A673 (cell line): ENCODE results near the gene MAGI1. TPM values are rescaled to one million over a fixed set of nuclear protein-coding genes. Genes with fewer than 3 reads are reported as not detected.

Experiments used
- BruUV-seq: library from RNA; stranded (reverse); fragments of 400-500 nt; replicated peaks from 2 replicates; lab custom pipeline; 2021; lab: Mats Ljungman, UMichigan
- CTCF ChIA-PET: fragments of 300-600 bp; sonication (Branson Sonifier 250); formaldehyde crosslinking; loops from one replicate; lab custom pipeline; 2022; ENCODE audit warnings: antibody characterized with exemption; lab: Charles Lee
- POLR2A ChIA-PET: fragments of 300-600 bp; sonication (Branson Sonifier 250); formaldehyde crosslinking; loops from one replicate; lab custom pipeline; 2022; ENCODE audit warnings: antibody characterized with exemption; ENCODE audit not compliant: low non-redundant PET; lab: Charles Lee
- DNase-seq: peaks from one replicate; pipeline ENCODE4 v3.0.0-alpha.2; 2015; ENCODE audit warnings: low spot score
- H3K27ac ChIP-seq: fragments of 200-600 bp; sonication (generic); 2 replicates; pipeline ENCODE4 v1.5.1; 2016; ENCODE audit warnings: mixed run types, low read depth, mild to moderate bottlenecking, mixed read lengths, antibody characterized with exemption, low read length; ENCODE audit not compliant: poor library complexity, severe bottlenecking
- H3K27me3 ChIP-seq: fragments of 200-600 bp; sonication (generic); replicated peaks from 2 replicates; pipeline ENCODE4 v1.6.1; 2017; ENCODE audit warnings: mixed run types, low read depth, mild to moderate bottlenecking, mixed read lengths, antibody characterized with exemption, low read length; ENCODE audit not compliant: insufficient read depth, poor library complexity
- H3K36me3 ChIP-seq: fragments of 200-600 bp; sonication (generic); 2 replicates; pipeline ENCODE4 v1.6.1; 2016; ENCODE audit warnings: mixed run types, mild to moderate bottlenecking, mixed read lengths, antibody characterized with exemption, low read length; ENCODE audit not compliant: insufficient read depth, poor library complexity, severe bottlenecking
- H3K4me1 ChIP-seq: fragments of 200-600 bp; sonication (generic); 2 replicates; pipeline ENCODE4 v1.6.1; 2017; ENCODE audit warnings: mixed run types, mild to moderate bottlenecking, mixed read lengths, antibody characterized with exemption, low read length; ENCODE audit not compliant: insufficient read depth, poor library complexity, severe bottlenecking
- H3K4me3 ChIP-seq: fragments of 200-600 bp; sonication (generic); 2 replicates; pipeline ENCODE4 v1.5.1; 2016; ENCODE audit warnings: low read depth, mixed run types, mild to moderate bottlenecking, mixed read lengths, low read length; ENCODE audit not compliant: poor library complexity, severe bottlenecking
- H3K9me3 ChIP-seq: fragments of 200-600 bp; sonication (generic); 2 replicates; pipeline ENCODE4 v1.6.1; 2016; ENCODE audit warnings: mixed run types, low read depth, mild to moderate bottlenecking, mixed read lengths, antibody characterized with exemption, low read length; ENCODE audit not compliant: poor library complexity, severe bottlenecking
- EZH2 ChIP-seq: fragments of 200-600 bp; sonication (generic); IDR thresholded peaks from 2 replicates; pipeline ENCODE4 v1.6.1; 2017; ENCODE audit warnings: borderline replicate concordance, low read depth, mild to moderate bottlenecking, mixed read lengths, antibody characterized with exemption, low read length; ENCODE audit not compliant: poor library complexity, severe bottlenecking
- intact Hi-C: fragments of 100-400 bp; cut with micrococcal nuclease; formaldehyde crosslinking; loops from one replicate; pipeline ENCODE4 v1.10.0; 2022; ENCODE audit not compliant: unreplicated experiment
- total RNA-seq: library from RNA; stranded (reverse); gene quantifications from 2 replicates; pipeline ENCODE4 v1.2.3, GENCODE V29; 2021
- TF ChIP-seq, protein P1 (sequence below): fragments of 300-800, 200-600 bp; sonication (generic); conservative IDR thresholded peaks from 2 replicates; pipeline ENCODE4 v1.5.1; 2017; ENCODE audit warnings: low read depth, mild to moderate bottlenecking, antibody characterized with exemption, low read length, moderate library complexity, mixed read lengths

The MAGI1 gene
- total RNA-seq, 1 experiment from 2014 or later = 30.5 TPM

DNA sequence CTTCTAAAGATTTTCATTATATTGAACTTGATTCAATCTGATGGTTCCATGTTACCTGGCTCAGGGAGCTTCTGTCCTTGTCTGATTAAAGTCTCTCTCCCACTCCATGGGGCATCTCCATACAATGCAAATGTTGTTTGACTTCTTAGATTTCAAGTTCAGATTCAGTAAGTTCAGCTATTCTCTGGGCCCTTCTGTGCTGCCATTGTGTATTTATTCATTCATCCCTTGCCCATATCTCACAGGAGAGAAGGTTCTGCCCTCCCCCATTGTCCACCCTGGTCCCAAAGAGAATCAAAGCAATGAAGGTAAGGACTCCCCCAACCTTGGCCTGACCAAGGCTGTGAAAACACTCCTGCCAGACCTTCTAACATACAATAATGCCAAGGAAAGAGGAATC is 669.9 kb downstream of the MAGI1 start:
- intact Hi-C loops = no loop called here
- no peaks in the 10 kb centered on the region for H3K9me3 ChIP-seq
- no peaks in the 10 kb centered on the region for H3K36me3 ChIP-seq
- H3K4me1 ChIP-seq = no peaks in the 10 kb centered on the region
- no peak overlapping the region for H3K27ac ChIP-seq
- POLR2A ChIA-PET = no interaction called here
- BruUV-seq = no TSS peak
- TF ChIP-seq EZH2 = no peak
- TF ChIP-seq, protein P1, sequence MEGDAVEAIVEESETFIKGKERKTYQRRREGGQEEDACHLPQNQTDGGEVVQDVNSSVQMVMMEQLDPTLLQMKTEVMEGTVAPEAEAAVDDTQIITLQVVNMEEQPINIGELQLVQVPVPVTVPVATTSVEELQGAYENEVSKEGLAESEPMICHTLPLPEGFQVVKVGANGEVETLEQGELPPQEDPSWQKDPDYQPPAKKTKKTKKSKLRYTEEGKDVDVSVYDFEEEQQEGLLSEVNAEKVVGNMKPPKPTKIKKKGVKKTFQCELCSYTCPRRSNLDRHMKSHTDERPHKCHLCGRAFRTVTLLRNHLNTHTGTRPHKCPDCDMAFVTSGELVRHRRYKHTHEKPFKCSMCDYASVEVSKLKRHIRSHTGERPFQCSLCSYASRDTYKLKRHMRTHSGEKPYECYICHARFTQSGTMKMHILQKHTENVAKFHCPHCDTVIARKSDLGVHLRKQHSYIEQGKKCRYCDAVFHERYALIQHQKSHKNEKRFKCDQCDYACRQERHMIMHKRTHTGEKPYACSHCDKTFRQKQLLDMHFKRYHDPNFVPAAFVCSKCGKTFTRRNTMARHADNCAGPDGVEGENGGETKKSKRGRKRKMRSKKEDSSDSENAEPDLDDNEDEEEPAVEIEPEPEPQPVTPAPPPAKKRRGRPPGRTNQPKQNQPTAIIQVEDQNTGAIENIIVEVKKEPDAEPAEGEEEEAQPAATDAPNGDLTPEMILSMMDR = no peak
- DNase-seq = no peak
- CTCF ChIA-PET = no interaction called here
- H3K4me3 ChIP-seq = no peak overlapping the region
- H3K27me3 ChIP-seq = no peaks in the 10 kb centered on the region

DNA sequence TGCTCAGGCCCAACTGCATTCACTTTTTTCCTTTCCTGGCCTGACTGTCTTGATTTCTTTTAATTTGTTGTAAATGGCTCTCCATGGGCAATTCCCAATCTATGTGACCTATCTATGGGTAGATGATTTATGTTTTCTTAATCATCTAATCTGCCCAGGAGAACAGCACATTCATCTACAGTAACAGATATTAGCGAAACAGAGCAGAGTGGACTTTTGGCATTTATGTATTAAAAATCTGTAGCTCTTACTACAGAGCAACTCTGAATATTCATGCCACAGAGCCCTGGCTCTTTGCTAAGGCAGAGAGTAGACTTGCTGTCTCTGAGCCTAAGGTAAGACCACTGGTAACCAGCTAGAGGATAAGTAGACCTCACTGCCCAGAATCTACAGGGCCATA is 676.0 kb downstream of the MAGI1 start:
- intact Hi-C loops = no loop called here
- ChIA-PET CTCF (no interaction called here), POLR2A (no interaction called here)
- no peak for TF ChIP-seq EZH2
- TF ChIP-seq, protein P1 = no peak
- no peaks in the 10 kb centered on the region for H3K36me3 ChIP-seq
- no peaks in the 10 kb centered on the region for H3K4me1 ChIP-seq
- no peaks in the 10 kb centered on the region for H3K27me3 ChIP-seq
- H3K9me3 ChIP-seq = no peaks in the 10 kb centered on the region
- DNase-seq = no peak
- no peak overlapping the region for H3K27ac ChIP-seq
- H3K4me3 ChIP-seq = no peak overlapping the region
- BruUV-seq = no TSS peak

DNA sequence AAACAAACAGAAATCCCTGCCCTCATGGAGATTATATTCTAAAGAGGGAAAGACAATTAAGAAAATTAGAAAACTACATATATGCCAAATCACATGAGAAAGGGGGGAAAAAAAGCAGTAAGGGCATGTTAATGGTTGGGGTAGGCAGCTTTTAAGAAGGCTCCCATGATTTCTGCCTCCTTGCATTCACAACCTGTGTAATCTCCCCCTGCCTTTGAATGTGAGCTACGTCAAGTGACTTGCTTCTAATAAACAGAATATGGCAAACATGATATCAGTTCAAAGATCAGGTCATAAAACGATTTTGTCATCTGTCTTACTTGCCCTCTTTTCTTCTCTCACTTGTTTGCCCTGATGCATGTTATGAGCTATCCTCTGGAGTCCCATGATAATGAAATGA is 677.3 kb downstream of the MAGI1 start:
- Histone ChIP-seq H3K27me3 (no peaks in the 10 kb centered on the region), H3K27ac (no peak overlapping the region), H3K4me1 (no peaks in the 10 kb centered on the region), H3K36me3 (no peaks in the 10 kb centered on the region), H3K9me3 (no peaks in the 10 kb centered on the region), H3K4me3 (no peak overlapping the region)
- ChIA-PET CTCF (no interaction called here), POLR2A (no interaction called here)
- intact Hi-C loops = no loop called here
- TF ChIP-seq, protein P1 = no peak
- no peak for TF ChIP-seq EZH2
- no TSS peak for BruUV-seq
- no peak for DNase-seq
